Parathyroid adenoma (tissue), 2 donors: ENCODE data around the gene TUBB2B.

Experiments used
- H2AFZ ChIP-seq: fragments of 300-600 bp; sonication (generic); one replicate; pipeline ENCODE4 v1.7.0; 2017; ENCODE audit warnings: antibody characterized with exemption, mild to moderate bottlenecking
- H3K27ac ChIP-seq: fragments of 300-600 bp; sonication (generic); one replicate; pipeline ENCODE4 v1.7.0; 2017
- H3K27me3 ChIP-seq: fragments of 300-600 bp; sonication (generic); one replicate; pipeline ENCODE4 v1.7.0; 2017; ENCODE audit warnings: low read length; ENCODE audit not compliant: control insufficient read depth, insufficient read depth
- H3K36me3 ChIP-seq: fragments of 300-600 bp; sonication (generic); one replicate; pipeline ENCODE4 v1.7.0; 2017; ENCODE audit warnings: low read length; ENCODE audit not compliant: control insufficient read depth, insufficient read depth
- H3K4me1 ChIP-seq: fragments of 300-600 bp; sonication (generic); one replicate; pipeline ENCODE4 v1.7.0; 2017; ENCODE audit warnings: control low read depth
- H3K4me2 ChIP-seq: fragments of 300-600 bp; sonication (generic); one replicate; pipeline ENCODE4 v1.7.0; 2017; ENCODE audit warnings: low read length
- H3K4me3 ChIP-seq: fragments of 300-600 bp; sonication (generic); one replicate; pipeline ENCODE4 v1.7.0; 2017; ENCODE audit warnings: low read depth, low read length
- H3K79me2 ChIP-seq: fragments of 300-600 bp; sonication (generic); one replicate; pipeline ENCODE4 v1.7.0; 2017; ENCODE audit warnings: control low read depth
- H3K9ac ChIP-seq: fragments of 300-600 bp; sonication (generic); one replicate; pipeline ENCODE4 v1.7.0; 2017; ENCODE audit warnings: mild to moderate bottlenecking
- H3K9me3 ChIP-seq: fragments of 300-600 bp; sonication (generic); one replicate; pipeline ENCODE4 v1.7.0; 2017; ENCODE audit warnings: low read length; ENCODE audit not compliant: control insufficient read depth
- TF ChIP-seq, protein P1 (sequence below): fragments of 300-600 bp; sonication (generic); IDR thresholded peaks from one replicate; pipeline ENCODE4 v1.7.0; 2017; ENCODE audit warnings: antibody characterized with exemption, mild to moderate bottlenecking
- donor health status: primary hyperparathyroidism.

TUBB2B gene

DNA sequence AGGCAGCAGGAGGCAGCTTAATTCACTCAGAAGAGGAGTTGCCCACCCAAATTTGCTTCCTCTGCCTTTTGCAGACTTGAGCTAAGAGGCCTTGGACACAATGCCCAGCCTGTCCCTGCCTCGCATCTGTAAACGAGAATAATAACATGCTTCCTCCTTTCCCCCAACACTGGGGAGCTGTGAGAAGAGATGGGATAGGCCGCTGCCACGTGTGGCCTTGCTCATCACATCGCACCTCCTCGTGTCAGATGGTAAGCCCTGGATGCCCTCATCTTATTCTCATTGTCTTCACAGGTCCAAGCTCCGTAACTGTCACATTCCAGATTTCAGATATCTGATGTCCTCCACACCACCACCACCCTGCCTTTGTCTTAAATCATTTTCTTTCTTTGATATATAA, 13.1 kb upstream of the TUBB2B start:
- no peaks in the 10 kb centered on the region for H3K27me3 ChIP-seq
- TF ChIP-seq, protein P1, sequence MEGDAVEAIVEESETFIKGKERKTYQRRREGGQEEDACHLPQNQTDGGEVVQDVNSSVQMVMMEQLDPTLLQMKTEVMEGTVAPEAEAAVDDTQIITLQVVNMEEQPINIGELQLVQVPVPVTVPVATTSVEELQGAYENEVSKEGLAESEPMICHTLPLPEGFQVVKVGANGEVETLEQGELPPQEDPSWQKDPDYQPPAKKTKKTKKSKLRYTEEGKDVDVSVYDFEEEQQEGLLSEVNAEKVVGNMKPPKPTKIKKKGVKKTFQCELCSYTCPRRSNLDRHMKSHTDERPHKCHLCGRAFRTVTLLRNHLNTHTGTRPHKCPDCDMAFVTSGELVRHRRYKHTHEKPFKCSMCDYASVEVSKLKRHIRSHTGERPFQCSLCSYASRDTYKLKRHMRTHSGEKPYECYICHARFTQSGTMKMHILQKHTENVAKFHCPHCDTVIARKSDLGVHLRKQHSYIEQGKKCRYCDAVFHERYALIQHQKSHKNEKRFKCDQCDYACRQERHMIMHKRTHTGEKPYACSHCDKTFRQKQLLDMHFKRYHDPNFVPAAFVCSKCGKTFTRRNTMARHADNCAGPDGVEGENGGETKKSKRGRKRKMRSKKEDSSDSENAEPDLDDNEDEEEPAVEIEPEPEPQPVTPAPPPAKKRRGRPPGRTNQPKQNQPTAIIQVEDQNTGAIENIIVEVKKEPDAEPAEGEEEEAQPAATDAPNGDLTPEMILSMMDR, result no peak

DNA sequence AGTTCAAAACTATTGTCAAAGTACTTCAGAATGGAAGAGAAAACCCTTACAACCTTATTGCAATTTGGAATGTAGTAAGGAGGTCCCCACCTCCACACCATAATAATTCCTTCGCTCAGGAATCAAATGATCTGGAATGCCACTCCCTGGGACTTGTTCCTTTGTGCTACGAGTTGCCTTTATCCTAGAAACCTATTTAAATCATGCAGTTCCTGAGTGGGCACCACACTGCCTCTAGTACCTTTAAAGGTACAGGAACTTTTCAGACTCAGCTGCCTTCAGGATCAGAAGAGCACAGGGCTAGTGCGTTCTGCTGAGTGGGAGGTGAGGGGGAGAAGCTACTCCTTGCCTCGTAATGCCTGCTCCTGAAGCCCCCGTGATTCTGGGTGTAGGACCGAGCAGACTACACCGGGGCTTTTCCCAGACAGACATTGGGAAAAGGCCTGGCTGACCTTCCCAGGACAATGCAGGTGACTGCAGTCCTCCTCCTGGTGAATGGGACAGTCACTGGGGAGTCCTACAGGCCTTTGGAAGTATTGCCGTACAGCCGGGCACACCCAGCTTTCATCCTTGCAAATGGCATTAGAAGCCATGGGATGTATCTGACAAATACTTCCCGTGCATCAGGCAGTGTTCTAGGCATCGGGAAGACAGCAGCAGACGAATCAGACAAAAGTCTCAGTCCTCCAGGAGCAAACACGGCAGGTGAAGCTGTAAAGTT, 11.8 kb upstream of the TUBB2B start:
- Histone ChIP-seq H3K36me3 (no peaks in the 10 kb centered on the region), H3K4me1 (no peaks in the 10 kb centered on the region), H3K4me2 (no peak overlapping the region), H3K27me3 (no peaks in the 10 kb centered on the region), H3K27ac (no peak overlapping the region), H3K9me3 (no peaks in the 10 kb centered on the region), H3K79me2 (no peaks in the 10 kb centered on the region), H3K4me3 (no peak overlapping the region), H2AFZ (no peak overlapping the region), H3K9ac (no peak overlapping the region)
- TF ChIP-seq, protein P1, result no peak

More for the DNA sequence above, 13.1 kb upstream of the TUBB2B start:
- Histone ChIP-seq H3K79me2 (no peaks in the 10 kb centered on the region), H3K9me3 (no peaks in the 10 kb centered on the region), H3K4me2 (no peak overlapping the region), H2AFZ (no peak overlapping the region), H3K9ac (no peak overlapping the region), H3K4me1 (no peaks in the 10 kb centered on the region), H3K36me3 (no peaks in the 10 kb centered on the region), H3K4me3 (no peak overlapping the region), H3K27ac (no peak overlapping the region)

DNA sequence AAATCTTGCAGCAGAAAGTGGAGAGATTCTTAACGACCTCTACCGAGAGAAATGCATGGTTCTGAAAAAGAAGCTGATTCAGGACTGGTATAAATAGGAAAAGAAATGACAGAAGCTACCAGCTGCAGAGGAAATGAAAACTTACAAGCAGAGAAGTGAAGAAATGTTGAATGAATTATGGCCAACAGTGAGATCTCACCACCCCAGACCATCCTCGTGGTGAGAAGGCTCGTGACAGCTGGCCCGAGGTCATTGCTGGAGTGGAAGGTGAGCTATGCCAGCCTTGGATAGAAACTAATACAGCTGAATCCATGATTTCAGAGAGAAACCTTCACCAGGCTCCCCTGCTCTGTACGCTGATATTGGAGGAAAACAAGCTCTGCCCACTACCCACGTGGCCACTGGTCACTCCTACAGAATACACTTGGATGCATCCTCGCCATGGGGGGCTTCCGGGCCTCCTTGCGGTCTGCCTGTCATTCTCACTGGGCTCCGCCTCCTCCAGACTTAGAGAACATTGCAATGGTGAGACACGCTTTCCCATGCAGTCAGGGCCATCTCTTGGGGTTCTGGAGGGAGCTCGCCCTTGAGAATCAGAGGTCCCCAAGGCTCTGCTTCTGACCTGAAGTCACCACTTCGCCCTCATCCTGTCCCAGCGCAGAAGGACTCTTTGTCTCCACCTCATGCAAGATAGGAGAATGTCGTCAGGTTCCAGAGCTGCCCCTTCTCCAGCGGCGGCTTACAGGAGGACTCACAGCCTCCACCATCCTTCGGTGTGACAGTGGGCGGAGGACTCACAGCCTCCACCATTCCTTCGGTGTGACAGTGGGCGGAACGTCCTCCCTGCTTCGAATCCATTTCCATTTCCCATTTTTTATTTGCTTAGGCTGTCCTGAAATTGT, 10.6 kb upstream of the TUBB2B start:
- no peaks in the 10 kb centered on the region for H3K36me3 ChIP-seq
- H3K9ac ChIP-seq, result no peak overlapping the region
- no peak overlapping the region for H3K4me2 ChIP-seq
- TF ChIP-seq, protein P1, result no peak
- no peaks in the 10 kb centered on the region for H3K79me2 ChIP-seq
- no peaks in the 10 kb centered on the region for H3K4me1 ChIP-seq
- no peaks in the 10 kb centered on the region for H3K27me3 ChIP-seq
- no peak overlapping the region for H2AFZ ChIP-seq
- H3K9me3 ChIP-seq, result no peaks in the 10 kb centered on the region
- H3K27ac ChIP-seq, result no peak overlapping the region
- H3K4me3 ChIP-seq, result no peak overlapping the region

GRCh38 chr6:3236005-3236404, 8.6 kb upstream of the TUBB2B start:
- H3K4me1 ChIP-seq, result no peaks in the 10 kb centered on the region
- H3K9ac ChIP-seq, result no peak overlapping the region
- H3K4me2 ChIP-seq, result no peak overlapping the region
- TF ChIP-seq, protein P1, result no peak
- H3K36me3 ChIP-seq, result no peaks in the 10 kb centered on the region
- no peaks in the 10 kb centered on the region for H3K79me2 ChIP-seq
- H3K9me3 ChIP-seq, result no peaks in the 10 kb centered on the region
- H3K4me3 ChIP-seq, result no peak overlapping the region
- H2AFZ ChIP-seq, result no peak overlapping the region
- H3K27ac ChIP-seq, result no peak overlapping the region
- H3K27me3 ChIP-seq, result no peaks in the 10 kb centered on the region
